ENCODE results near the gene GTF3C2.
"Not testable (repeated sequence)": the region's sequence is repeated elsewhere in the genome, so short reads cannot be mapped to it uniquely, and the experiment has no call there.

GTF3C2 gene

GRCh38 chr2:27347641-27348040 lies 8.9 kb downstream of the GTF3C2 start:
- H3K27ac ChIP-seq (ENCODE audit: low read length): no peak overlapping the region
- no peaks in the 10 kb centered on the region for H3K27me3 ChIP-seq (ENCODE audit: low read depth, low read length)
- peaks cover 8% of the 10 kb centered on the region in 2 donors for H3K36me3 ChIP-seq (ENCODE audit: control insufficient read depth in 1 of 2, insufficient read depth in 2 of 2, low read length in 2 of 2)
- no peak overlapping the region for H3K4me3 ChIP-seq (ENCODE audit: low read depth in 1 of 2, low read length in 2 of 2)
- no peaks in the 10 kb centered on the region for H3K9me3 ChIP-seq (ENCODE audit: control insufficient read depth in 1 of 2, low read length in 2 of 2)
- H3K4me1 ChIP-seq (ENCODE audit: control insufficient read depth in 1 of 2, insufficient read depth in 2 of 2, low read length in 2 of 2): no peaks in the 10 kb centered on the region

DNA sequence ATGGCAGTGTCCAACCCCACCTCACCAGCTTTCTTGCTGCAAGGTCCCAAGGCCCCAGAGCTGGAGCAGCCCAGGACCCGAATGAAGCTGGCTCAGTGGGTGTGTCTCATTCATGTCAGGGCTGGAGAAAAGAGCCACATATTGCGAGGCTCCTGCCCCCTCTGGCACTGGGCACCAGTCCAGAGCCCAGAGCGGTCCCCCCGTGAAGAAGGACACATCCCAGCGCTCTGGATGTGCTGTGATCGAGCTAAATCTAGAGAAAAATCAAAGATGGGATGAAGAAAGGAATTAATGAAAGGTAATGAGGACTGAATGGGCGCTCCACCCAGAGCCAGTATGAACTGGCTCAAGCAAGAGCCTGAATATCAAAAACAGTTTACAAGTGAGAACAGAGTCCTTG lies 20.4 kb downstream of the GTF3C2 start:
- Histone ChIP-seq H3K36me3 (ENCODE audit: control insufficient read depth in 1 of 2, insufficient read depth in 2 of 2, low read length in 2 of 2) (peaks cover 51 to 74% of the 10 kb centered on the region in 2 donors), H3K4me1 (ENCODE audit: control insufficient read depth in 1 of 2, insufficient read depth in 2 of 2, low read length in 2 of 2) (no peaks in the 10 kb centered on the region), H3K27ac (ENCODE audit: low read length) (no peak overlapping the region), H3K27me3 (ENCODE audit: low read depth, low read length) (no peaks in the 10 kb centered on the region), H3K4me3 (ENCODE audit: low read depth in 1 of 2, low read length in 2 of 2) (no peak overlapping the region), H3K9me3 (ENCODE audit: control insufficient read depth in 1 of 2, low read length in 2 of 2) (no peaks in the 10 kb centered on the region)

DNA sequence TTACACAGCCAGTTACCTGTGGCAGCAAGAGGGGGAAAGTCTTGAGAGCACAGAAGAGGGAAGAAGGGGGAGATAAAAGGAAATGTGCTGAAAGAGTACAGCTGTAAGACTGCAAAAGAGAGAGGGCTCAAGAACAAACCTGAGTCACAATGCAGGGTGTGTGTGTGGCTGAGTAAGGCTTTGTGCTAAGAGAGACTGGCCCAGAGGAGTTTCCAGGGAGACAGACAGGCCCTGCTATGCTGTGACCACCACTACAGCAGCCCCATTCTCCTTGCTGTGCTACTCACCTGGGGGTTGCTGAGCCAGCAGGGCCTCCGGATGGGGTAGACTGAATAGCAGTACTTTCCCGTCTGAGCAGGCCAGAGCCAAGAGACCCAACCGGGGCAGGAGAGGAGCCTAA lies 21.3 kb downstream of the GTF3C2 start:
- no peaks in the 10 kb centered on the region for H3K4me1 ChIP-seq (ENCODE audit: control insufficient read depth in 1 of 2, insufficient read depth in 2 of 2, low read length in 2 of 2)
- H3K36me3 ChIP-seq (ENCODE audit: control insufficient read depth in 1 of 2, insufficient read depth in 2 of 2, low read length in 2 of 2): peaks cover 50 to 73% of the 10 kb centered on the region in 2 donors
- no peaks in the 10 kb centered on the region for H3K27me3 ChIP-seq (ENCODE audit: low read depth, low read length)
- no peak overlapping the region for H3K4me3 ChIP-seq (ENCODE audit: low read depth in 1 of 2, low read length in 2 of 2)
- no peaks in the 10 kb centered on the region for H3K9me3 ChIP-seq (ENCODE audit: control insufficient read depth in 1 of 2, low read length in 2 of 2)
- H3K27ac ChIP-seq (ENCODE audit: low read length): no peak overlapping the region

DNA sequence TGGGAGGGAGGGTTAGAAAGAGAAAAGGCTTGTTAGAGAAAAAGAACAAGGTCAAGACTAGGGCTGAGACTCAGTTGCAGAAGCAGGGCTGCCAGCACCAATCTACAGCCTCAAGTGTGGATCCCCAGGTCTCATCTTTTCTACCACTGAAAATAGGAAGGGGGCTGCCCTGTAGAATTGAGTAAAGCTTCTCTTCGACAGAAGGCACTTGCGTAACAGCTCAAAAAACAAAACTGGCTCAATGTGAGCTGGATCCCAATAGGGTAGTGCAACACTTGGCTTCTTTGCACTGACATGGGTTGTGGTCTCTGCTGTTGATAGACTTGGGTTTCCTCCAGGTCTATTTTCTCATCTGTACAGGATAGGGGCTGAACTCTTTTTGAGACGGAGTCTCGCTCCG lies 31.8 kb downstream of the GTF3C2 start:
- Histone ChIP-seq H3K4me1 (ENCODE audit: control insufficient read depth in 1 of 2, insufficient read depth in 2 of 2, low read length in 2 of 2) (peaks cover 5 to 14% of the 10 kb centered on the region in 2 donors), H3K4me3 (ENCODE audit: low read depth in 1 of 2, low read length in 2 of 2) (no peak overlapping the region), H3K9me3 (ENCODE audit: control insufficient read depth in 1 of 2, low read length in 2 of 2) (no peaks in the 10 kb centered on the region), H3K27ac (ENCODE audit: low read length) (no peak overlapping the region), H3K27me3 (ENCODE audit: low read depth, low read length) (no peaks in the 10 kb centered on the region), H3K36me3 (ENCODE audit: control insufficient read depth in 1 of 2, insufficient read depth in 2 of 2, low read length in 2 of 2) (peaks cover 30 to 51% of the 10 kb centered on the region in 2 donors)

DNA sequence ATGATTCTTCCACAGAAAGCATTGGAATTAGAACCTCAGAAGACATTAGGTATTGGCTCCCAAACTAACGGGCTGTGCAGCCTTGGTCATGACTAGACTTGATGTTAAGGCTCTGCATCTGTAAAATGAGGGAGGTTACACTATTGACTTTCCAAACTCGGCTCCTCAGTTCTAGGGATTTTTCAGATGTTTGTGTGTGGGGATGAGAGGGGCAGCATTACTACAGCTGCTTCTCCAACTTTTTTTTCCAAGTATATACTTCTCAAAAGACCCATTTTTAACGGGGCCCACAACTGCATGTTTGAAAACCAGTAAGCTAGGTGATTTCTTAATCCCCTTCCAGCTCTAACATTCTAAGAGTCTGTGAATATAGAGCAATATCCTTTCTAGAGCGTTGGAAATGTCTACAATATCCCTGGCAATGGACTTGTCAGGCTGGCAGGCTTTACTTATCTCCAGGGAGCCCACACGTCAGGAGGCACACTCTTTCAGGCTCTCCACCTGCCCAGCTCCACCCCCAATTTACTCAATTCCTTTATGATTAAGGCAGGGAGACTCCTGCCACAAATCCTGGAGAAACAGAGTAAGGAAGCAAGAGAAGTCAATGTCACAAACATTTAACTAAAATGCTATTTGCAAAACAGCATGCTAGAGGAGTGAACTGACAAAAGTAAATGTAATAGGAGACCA lies 32.8 kb downstream of the GTF3C2 start:
- peak overlapping the region; percentile 93 for H3K27ac ChIP-seq (ENCODE audit: low read length)

DNA sequence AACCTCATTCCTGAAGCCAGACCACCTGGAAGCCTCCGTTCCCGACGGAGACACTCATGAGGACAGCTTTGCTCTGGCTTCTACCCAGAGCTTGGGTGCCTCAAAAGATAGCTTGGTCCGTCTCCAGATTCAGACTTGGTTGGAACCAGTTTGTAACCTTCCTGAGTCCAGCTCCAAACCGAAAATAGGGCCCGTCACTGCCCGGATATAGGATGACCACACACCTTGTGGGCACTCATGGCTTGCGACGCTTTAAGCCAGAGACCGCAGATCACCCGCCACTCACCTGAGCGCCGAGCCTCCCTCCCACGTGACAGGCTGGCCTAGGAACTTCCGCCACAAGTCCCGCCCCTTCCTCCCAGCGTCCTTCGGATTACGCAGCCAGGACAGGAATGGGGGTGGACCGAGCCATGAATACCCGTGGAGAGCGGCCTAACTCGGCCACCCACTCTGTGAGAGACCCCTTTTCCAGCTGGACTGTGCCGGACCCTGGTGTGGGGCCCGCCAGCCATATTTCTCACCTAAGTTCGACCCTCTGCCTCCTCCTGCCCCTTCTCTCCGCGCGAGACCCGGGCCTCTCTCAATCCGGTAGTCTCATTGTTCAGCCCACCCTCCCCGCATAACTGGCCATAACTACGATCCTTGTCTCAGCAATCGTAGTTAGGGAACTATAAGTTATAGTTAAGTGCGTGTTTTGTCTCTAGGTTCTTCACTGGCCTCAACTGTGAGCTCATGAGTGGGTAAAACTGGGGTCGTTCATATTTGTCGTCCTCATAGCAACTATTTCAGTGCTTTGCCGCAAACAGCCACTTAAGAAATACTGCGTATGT lies 33.6 kb downstream of the GTF3C2 start, which contains the start of gene MPV17:
MPV17 (minus strand) TSS at position 332 of the 830 bp plus-strand sequence. CDS start 580 bp downstream, outside the sequence.
- H3K36me3 ChIP-seq (ENCODE audit: control insufficient read depth in 1 of 2, insufficient read depth in 2 of 2, low read length in 2 of 2): peaks cover 13 to 34% of the 10 kb centered on the region in 2 donors
- peak within 1 kb of the TSS; percentile 93 for H3K27ac ChIP-seq (ENCODE audit: low read length)
- H3K4me1 ChIP-seq (ENCODE audit: control insufficient read depth in 1 of 2, insufficient read depth in 2 of 2, low read length in 2 of 2): peaks cover 5 to 14% of the 10 kb centered on the region in 2 donors
- H3K27me3 ChIP-seq (ENCODE audit: low read depth, low read length): no peaks in the 10 kb centered on the region
- no peaks in the 10 kb centered on the region for H3K9me3 ChIP-seq (ENCODE audit: control insufficient read depth in 1 of 2, low read length in 2 of 2)
- H3K4me3 ChIP-seq (ENCODE audit: low read depth in 1 of 2, low read length in 2 of 2): peak within 1 kb of the TSS; percentile 78 to 84

More for the DNA sequence above, 32.8 kb downstream of the GTF3C2 start:
- Histone ChIP-seq H3K36me3 (ENCODE audit: control insufficient read depth in 1 of 2, insufficient read depth in 2 of 2, low read length in 2 of 2) (peaks cover 20 to 42% of the 10 kb centered on the region in 2 donors), H3K4me3 (ENCODE audit: low read depth in 1 of 2, low read length in 2 of 2) (peak overlapping the region; percentile 78 to 84), H3K9me3 (ENCODE audit: control insufficient read depth in 1 of 2, low read length in 2 of 2) (no peaks in the 10 kb centered on the region), H3K4me1 (ENCODE audit: control insufficient read depth in 1 of 2, insufficient read depth in 2 of 2, low read length in 2 of 2) (peaks cover 5 to 14% of the 10 kb centered on the region in 2 donors), H3K27me3 (ENCODE audit: low read depth, low read length) (no peaks in the 10 kb centered on the region)

- H3K36me3 ChIP-seq (ENCODE audit: control insufficient read depth in 1 of 2, insufficient read depth in 2 of 2, low read length in 2 of 2): peaks cover 11 to 30% of the 10 kb centered on the region in 2 donors
- H3K27me3 ChIP-seq (ENCODE audit: low read depth, low read length): no peaks in the 10 kb centered on the region
- H3K4me1 ChIP-seq (ENCODE audit: control insufficient read depth in 1 of 2, insufficient read depth in 2 of 2, low read length in 2 of 2): peaks cover 5 to 14% of the 10 kb centered on the region in 2 donors
- H3K9me3 ChIP-seq (ENCODE audit: control insufficient read depth in 1 of 2, low read length in 2 of 2): no peaks in the 10 kb centered on the region
- peak overlapping the region; percentile 93 for H3K27ac ChIP-seq (ENCODE audit: low read length)
- peak overlapping the region; percentile 78 to 84 for H3K4me3 ChIP-seq (ENCODE audit: low read depth in 1 of 2, low read length in 2 of 2)
These were observed 34.2 kb downstream of the GTF3C2 start for GRCh38 chr2:27322301-27322765.

- Histone ChIP-seq H3K4me1 (ENCODE audit: control insufficient read depth in 1 of 2, insufficient read depth in 2 of 2, low read length in 2 of 2) (peaks cover 5 to 14% of the 10 kb centered on the region in 2 donors), H3K4me3 (ENCODE audit: low read depth in 1 of 2, low read length in 2 of 2) (no peak overlapping the region), H3K9me3 (ENCODE audit: control insufficient read depth in 1 of 2, low read length in 2 of 2) (no peaks in the 10 kb centered on the region), H3K27me3 (ENCODE audit: low read depth, low read length) (no peaks in the 10 kb centered on the region), H3K27ac (ENCODE audit: low read length) (no peak overlapping the region), H3K36me3 (ENCODE audit: control insufficient read depth in 1 of 2, insufficient read depth in 2 of 2, low read length in 2 of 2) (peaks cover 3 to 28% of the 10 kb centered on the region in 2 donors)
These were observed 35.5 kb downstream of the GTF3C2 start for GRCh38 chr2:27320958-27321543.

GRCh38 chr2:27319839-27320238 lies 36.7 kb downstream of the GTF3C2 start:
- not testable (repeated sequence) for H3K9me3 ChIP-seq (ENCODE audit: control insufficient read depth in 1 of 2, low read length in 2 of 2); H3K27ac ChIP-seq (ENCODE audit: low read length)
- peaks cover 5 to 14% of the 10 kb centered on the region in 2 donors for H3K4me1 ChIP-seq (ENCODE audit: control insufficient read depth in 1 of 2, insufficient read depth in 2 of 2, low read length in 2 of 2)

GRCh38 chr2:27316655-27317412 lies 39.7 kb downstream of the GTF3C2 start:
- Histone ChIP-seq H3K27ac (ENCODE audit: low read length) (no peak overlapping the region), H3K4me3 (ENCODE audit: low read depth in 1 of 2, low read length in 2 of 2) (no peak overlapping the region), H3K4me1 (ENCODE audit: control insufficient read depth in 1 of 2, insufficient read depth in 2 of 2, low read length in 2 of 2) (peaks cover under 1% of the 10 kb centered on the region in 2 donors), H3K9me3 (ENCODE audit: control insufficient read depth in 1 of 2, low read length in 2 of 2) (no peaks in the 10 kb centered on the region), H3K36me3 (ENCODE audit: control insufficient read depth in 1 of 2, insufficient read depth in 2 of 2, low read length in 2 of 2) (peaks cover 6 to 19% of the 10 kb centered on the region in 2 donors), H3K27me3 (ENCODE audit: low read depth, low read length) (no peaks in the 10 kb centered on the region)

More at GRCh38 chr2:27319839-27320238, 36.7 kb downstream of the GTF3C2 start:
- peaks cover 5 to 29% of the 10 kb centered on the region in 2 donors for H3K36me3 ChIP-seq (ENCODE audit: control insufficient read depth in 1 of 2, insufficient read depth in 2 of 2, low read length in 2 of 2)
- H3K4me3 ChIP-seq (ENCODE audit: low read depth in 1 of 2, low read length in 2 of 2); H3K27me3 ChIP-seq (ENCODE audit: low read depth, low read length): not testable (repeated sequence)

Data from muscle layer of duodenum (tissue), 2 donors.